Adrenal gland (tissue), 5 donors: ENCODE data around the gene A1BG.

Experiments
- CTCF ChIP-seq, 6 experiments: fragments of 450-650 bp in 4 of 6; fragments of 200-600 bp in 2 of 6; sonication (generic) in 1 of 6; IDR thresholded peaks; 1 replicate in 5 of 6; 2 replicates in 1 of 6; pipeline versions ENCODE4 v1.5.1 to v1.8.0; 2016 to 2021; ENCODE audit warnings: antibody characterized with exemption in 6 of 6, mild to moderate bottlenecking in 2 of 6, moderate library complexity in 1 of 6
- POLR2A ChIP-seq, 2 donors: fragments of 450-650 bp; IDR thresholded peaks; one replicate each; pipeline ENCODE4 v1.6.1; 2017; ENCODE audit warnings: antibody characterized with exemption in 2 of 2, mild to moderate bottlenecking in 2 of 2, moderate library complexity in 1 of 2
- donor health status: DM: no; HTN: no; CAD: no.

- TF ChIP-seq CTCF (IDR thresholded peaks at IDR 0.05) (no peak), POLR2A (IDR thresholded peaks at IDR 0.05) (no peak)
Observed at GRCh38 chr19:58345558-58345957, 7.7 kb downstream of the A1BG start.
